M059J (cell line): ENCODE results near the gene FTCD. TPM values are rescaled to one million over a fixed set of nuclear protein-coding genes. Genes with fewer than 3 reads are reported as not detected.

Source experiments
- DNase-seq: peaks from one replicate; pipeline ENCODE4 v3.0.0-alpha.2; 2012; ENCODE audit warnings: low read depth
- total RNA-seq: library from RNA; depleted of rRNA; stranded (reverse); fragments of >200 nt; shearing (Covaris generic); gene quantifications from 2 replicates; pipeline ENCODE4 v1.2.3, GENCODE V29; 2014; rRNA removed

Gene FTCD
- total RNA-seq, 1 experiment from 2014 or later = not detected

GRCh38 chr21:46093668-46094400 lies 61.5 kb downstream of the FTCD start:
- DNase-seq = no peak

- DNase-seq = no peak
These were observed 62.3 kb downstream of the FTCD start for GRCh38 chr21:46092811-46093667.

- DNase-seq = peak; percentile 90
These were observed 63.2 kb downstream of the FTCD start for GRCh38 chr21:46092026-46092764.

GRCh38 chr21:46091631-46092025 lies 63.8 kb downstream of the FTCD start:
- DNase-seq = no peak

GRCh38 chr21:46091118-46091517 lies 64.3 kb downstream of the FTCD start:
- no peak for DNase-seq

GRCh38 chr21:46089285-46089684 lies 66.1 kb downstream of the FTCD start:
- no peak for DNase-seq

GRCh38 chr21:46088189-46088588 lies 67.2 kb downstream of the FTCD start:
- DNase-seq = no peak

GRCh38 chr21:46087641-46088040 lies 67.7 kb downstream of the FTCD start:
- DNase-seq = no peak

Other genes starting within 250 kb of the FTCD start
- gene COL6A1, start 173.8 kb downstream of the FTCD start, total RNA-seq = 147 and 271 TPM in 2 replicates
- 131 and 240 TPM in 2 replicates for gene COL6A2, start 57.5 kb downstream of the FTCD start, total RNA-seq
- 17.4 and 21.6 TPM in 2 replicates for gene SPATC1L, start 28.9 kb upstream of the FTCD start, total RNA-seq
- 31.9 and 55.0 TPM in 2 replicates for gene LSS, start 73.2 kb upstream of the FTCD start, total RNA-seq
- 33.6 and 54.6 TPM in 2 replicates for gene MCM3AP, start 130.0 kb upstream of the FTCD start, total RNA-seq
- gene YBEY, start 130.8 kb upstream of the FTCD start, total RNA-seq = 26.4 and 34.9 TPM in 2 replicates
- gene C21orf58, start 168.3 kb upstream of the FTCD start, total RNA-seq = 11.2 and 16.2 TPM in 2 replicates
- 17.0 and 29.0 TPM in 2 replicates for gene PCNT, start 168.6 kb upstream of the FTCD start, total RNA-seq